ENCODE measurements around the gene HS3ST3A1.

- TF ChIP-seq, protein P1, sequence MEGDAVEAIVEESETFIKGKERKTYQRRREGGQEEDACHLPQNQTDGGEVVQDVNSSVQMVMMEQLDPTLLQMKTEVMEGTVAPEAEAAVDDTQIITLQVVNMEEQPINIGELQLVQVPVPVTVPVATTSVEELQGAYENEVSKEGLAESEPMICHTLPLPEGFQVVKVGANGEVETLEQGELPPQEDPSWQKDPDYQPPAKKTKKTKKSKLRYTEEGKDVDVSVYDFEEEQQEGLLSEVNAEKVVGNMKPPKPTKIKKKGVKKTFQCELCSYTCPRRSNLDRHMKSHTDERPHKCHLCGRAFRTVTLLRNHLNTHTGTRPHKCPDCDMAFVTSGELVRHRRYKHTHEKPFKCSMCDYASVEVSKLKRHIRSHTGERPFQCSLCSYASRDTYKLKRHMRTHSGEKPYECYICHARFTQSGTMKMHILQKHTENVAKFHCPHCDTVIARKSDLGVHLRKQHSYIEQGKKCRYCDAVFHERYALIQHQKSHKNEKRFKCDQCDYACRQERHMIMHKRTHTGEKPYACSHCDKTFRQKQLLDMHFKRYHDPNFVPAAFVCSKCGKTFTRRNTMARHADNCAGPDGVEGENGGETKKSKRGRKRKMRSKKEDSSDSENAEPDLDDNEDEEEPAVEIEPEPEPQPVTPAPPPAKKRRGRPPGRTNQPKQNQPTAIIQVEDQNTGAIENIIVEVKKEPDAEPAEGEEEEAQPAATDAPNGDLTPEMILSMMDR (IDR thresholded peaks at IDR 0.05) = no peak
- no peak for TF ChIP-seq POLR2A (IDR thresholded peaks at IDR 0.05)
Measured at GRCh38 chr17:13465678-13466077, 136.1 kb downstream of the HS3ST3A1 start.
